GM10248 (cell line): ENCODE results near the gene UBE2O.
A peak's percentile ranks its signal among the peaks of the same experiment; 100 is the strongest.

ENCODE experiments used
- CTCF ChIA-PET: fragments of 300-600 bp; sonication (Branson Sonifier 250); formaldehyde crosslinking; extraction: SDS; loops from one replicate; lab custom pipeline; 2021; ENCODE audit warnings: antibody characterized with exemption; lab: Yijun Ruan, JAX
- POLR2A ChIA-PET: fragments of 350-650 bp; sonication (Branson Sonifier 250); formaldehyde crosslinking; extraction: SDS; loops from one replicate; lab custom pipeline; 2020; ENCODE audit warnings: antibody characterized with exemption; lab: Yijun Ruan, JAX
- DNase-seq: peaks from one replicate; pipeline ENCODE4 v3.0.0; 2012; ENCODE audit errors: extremely low spot score
- CTCF ChIP-seq: IDR thresholded peaks from 2 replicates; pipeline ENCODE4 v1.5.1; 2012; ENCODE audit warnings: mild to moderate bottlenecking, low read depth; ENCODE audit errors: extremely low read depth, missing control alignments, control extremely low read depth

The UBE2O gene

GRCh38 chr17:76475302-76475701 is 22.4 kb upstream of the UBE2O start:
- ChIA-PET CTCF (interaction anchor here (0.8 to 4.7 kb wide), 12 partner anchors 8 to 67 kb away, joined by 3 to 25 read pairs (median 6); partner anchors contain the start of genes AANAT and RHBDF2), POLR2A (no interaction called here)
- no peak for TF ChIP-seq CTCF
- DNase-seq: no peak

- POLR2A ChIA-PET: no interaction called here
- no peak for DNase-seq
- no peak for TF ChIP-seq CTCF
- CTCF ChIA-PET: interaction anchor here (0.8 to 4.7 kb wide), 13 partner anchors 8 to 67 kb away, joined by 3 to 25 read pairs (median 5); partner anchors contain the start of genes AANAT and RHBDF2
Measured at GRCh38 chr17:76474894-76475293, 21.9 kb upstream of the UBE2O start.

GRCh38 chr17:76474238-76474637 is 21.3 kb upstream of the UBE2O start:
- ChIA-PET POLR2A (no interaction called here), CTCF (interaction anchor here (0.7 to 4.7 kb wide), 10 partner anchors 7 to 46 kb away, joined by 3 to 25 read pairs (median 3); partner anchors contain the start of genes AANAT and RHBDF2)
- no peak for TF ChIP-seq CTCF
- DNase-seq: no peak

- ChIA-PET POLR2A (no interaction called here), CTCF (interaction anchor here (1.4 to 4.7 kb wide), 4 partner anchors 12 to 33 kb away, joined by 3 to 25 read pairs (median 5); no protein-coding TSS in a partner anchor)
- TF ChIP-seq CTCF: peak; percentile 24
- no peak for DNase-seq
Measured at GRCh38 chr17:76473541-76473985, 20.6 kb upstream of the UBE2O start.

GRCh38 chr17:76472726-76473125 is 19.8 kb upstream of the UBE2O start:
- ChIA-PET POLR2A (no interaction called here), CTCF (interaction anchor here (1.4 to 4.7 kb wide), 2 partner anchors 11 to 34 kb away, joined by 3 to 25 read pairs; no protein-coding TSS in a partner anchor)

GRCh38 chr17:76472258-76472645 is 19.3 kb upstream of the UBE2O start:
- CTCF ChIA-PET: interaction anchor here (4.7 kb wide), 1 partner anchor 34 kb away, joined by 25 read pairs; no protein-coding TSS in a partner anchor
- POLR2A ChIA-PET: no interaction called here
- no peak for TF ChIP-seq CTCF
- no peak for DNase-seq

More at GRCh38 chr17:76472726-76473125, 19.8 kb upstream of the UBE2O start:
- no peak for DNase-seq
- no peak for TF ChIP-seq CTCF
